Endothelial cell of umbilical vein (primary cell): ENCODE data around the gene TSBP1. TPM values are rescaled to one million over a fixed set of nuclear protein-coding genes. Genes with fewer than 3 reads are reported as not detected.

Experiments
- BruUV-seq: library from RNA; stranded (reverse); fragments of 400-500 nt; replicated peaks from 2 replicates; lab custom pipeline; 2021; lab: Mats Ljungman, UMichigan
- CTCF ChIA-PET: fragments of 300-600, 350-600 bp; sonication (Branson Sonifier 250); formaldehyde crosslinking; loops from one replicate; lab custom pipeline; 2021; ENCODE audit warnings: antibody characterized with exemption, inconsistent platforms; lab: Charles Lee
- POLR2A ChIA-PET: fragments of 300-600, 350-600 bp; sonication (Branson Sonifier 250); formaldehyde crosslinking; loops from one replicate; lab custom pipeline; 2021; ENCODE audit warnings: antibody characterized with exemption, inconsistent platforms; lab: Charles Lee
- DNase-seq: peaks from one replicate; pipeline ENCODE4 v3.0.0-alpha.2; 2011; ENCODE audit warnings: low read depth, low spot score
- FAIRE-seq: peaks from 2 replicates; lab custom pipeline; 2011; peaks lifted over from hg19 to GRCh38; lab: Jason Lieb, UNC
- H2AFZ ChIP-seq: 2 replicates; pipeline ENCODE4 v1.6.0; 2012; ENCODE audit warnings: low read depth, low read length, control low read depth, inconsistent platforms
- H3K27ac ChIP-seq: 2 replicates; pipeline ENCODE4 v1.5.1; 2011; ENCODE audit warnings: low read depth, mild to moderate bottlenecking, control low read depth, low read length, moderate library complexity; ENCODE audit not compliant: insufficient read depth
- H3K27me3 ChIP-seq, 2 experiments: 2 replicates each; pipeline versions ENCODE4 v1.6.0 to v1.6.1; 2011; ENCODE audit warnings: low read length in 2 of 2, mixed read lengths in 1 of 2; ENCODE audit not compliant: control insufficient read depth in 2 of 2, insufficient read depth in 2 of 2
- H3K36me3 ChIP-seq, 2 experiments: 2 replicates in 1 of 2; 3 replicates in 1 of 2; pipeline ENCODE4 v1.5.1; 2011; ENCODE audit warnings: low read length in 2 of 2, mild to moderate bottlenecking in 1 of 2, moderate library complexity in 1 of 2; ENCODE audit not compliant: control insufficient read depth in 2 of 2, insufficient read depth in 2 of 2; ENCODE audit errors: extremely low read depth in 1 of 2
- H3K4me1 ChIP-seq: 3 replicates; pipeline ENCODE4 v1.5.1; 2011; ENCODE audit warnings: mild to moderate bottlenecking, low read length; ENCODE audit not compliant: control insufficient read depth, insufficient read depth; ENCODE audit errors: extremely low read depth
- H3K4me2 ChIP-seq: 2 replicates; pipeline ENCODE4 v1.6.1; 2011; ENCODE audit warnings: low read length, control low read depth, mixed read lengths; ENCODE audit not compliant: insufficient read depth
- H3K4me3 ChIP-seq, 3 experiments: fragments of 200-600 bp in 1 of 3; sonication (generic), shearing (Covaris generic) in 1 of 3; replicated peaks in 1 of 3; 2 replicates each; pipeline ENCODE4 v1.5.1; 2011 to 2016; ENCODE audit warnings: control low read depth in 3 of 3, low read length in 3 of 3, mild to moderate bottlenecking in 2 of 3, inconsistent platforms in 1 of 3, low read depth in 1 of 3, moderate library complexity in 1 of 3; ENCODE audit not compliant: insufficient read depth in 1 of 3
- H3K79me2 ChIP-seq: 2 replicates; pipeline ENCODE4 v1.6.0; 2012; ENCODE audit warnings: low read length, inconsistent platforms; ENCODE audit not compliant: control insufficient read depth, insufficient read depth
- H3K9ac ChIP-seq: replicated peaks from 2 replicates; pipeline ENCODE3; 2011; ENCODE audit warnings: low read length, control low read depth; ENCODE audit not compliant: insufficient read depth; ENCODE audit errors: extremely low read depth
- H3K9me1 ChIP-seq: replicated peaks from 3 replicates; pipeline ENCODE4 v1.6.0; 2011; ENCODE audit warnings: mild to moderate bottlenecking, low read length; ENCODE audit not compliant: control insufficient read depth, insufficient read depth; ENCODE audit errors: extremely low read depth
- H3K9me3 ChIP-seq: replicated peaks from 2 replicates; pipeline ENCODE4 v1.5.1; 2012; ENCODE audit warnings: low read length, inconsistent platforms; ENCODE audit not compliant: control insufficient read depth, insufficient read depth
- H4K20me1 ChIP-seq: replicated peaks from 2 replicates; pipeline ENCODE3; 2011; ENCODE audit warnings: mild to moderate bottlenecking, low read length; ENCODE audit not compliant: control insufficient read depth, insufficient read depth; ENCODE audit errors: extremely low read depth
- CTCF ChIP-seq, 2 donors: IDR thresholded peaks; 1 replicate in 1 of 2; 2 replicates in 1 of 2; pipeline ENCODE4 v1.5.1; 2011; ENCODE audit warnings: low read length in 2 of 2, mild to moderate bottlenecking in 2 of 2, moderate library complexity in 2 of 2, control low read depth in 1 of 2, inconsistent platforms in 1 of 2, low read depth in 1 of 2; ENCODE audit not compliant: insufficient read depth in 1 of 2; ENCODE audit errors: extremely low read depth in 1 of 2
- EZH2 ChIP-seq: IDR thresholded peaks from 2 replicates; pipeline ENCODE4 v1.6.1; 2012; ENCODE audit warnings: borderline replicate concordance, low read depth, mild to moderate bottlenecking, moderate library complexity, low read length, inconsistent platforms; ENCODE audit not compliant: severe bottlenecking
- FOS ChIP-seq: IDR thresholded peaks from 2 replicates; pipeline ENCODE4 v1.6.1; 2011; ENCODE audit warnings: mild to moderate bottlenecking, low read length, moderate library complexity, borderline replicate concordance; ENCODE audit not compliant: insufficient read depth
- GATA2 ChIP-seq: IDR thresholded peaks from 2 replicates; pipeline ENCODE4 v1.7.0; 2011; ENCODE audit warnings: low read depth, mild to moderate bottlenecking, moderate library complexity, mixed read lengths, low read length; ENCODE audit not compliant: insufficient read length, insufficient read depth
- JUN ChIP-seq: IDR thresholded peaks from 2 replicates; pipeline ENCODE4 v1.6.1; 2011; ENCODE audit warnings: borderline replicate concordance, low read depth; ENCODE audit not compliant: insufficient read length, insufficient read depth
- MAX ChIP-seq: IDR thresholded peaks from 2 replicates; pipeline ENCODE4 v1.6.1; 2011; ENCODE audit not compliant: insufficient read depth, insufficient read length
- MYC ChIP-seq: IDR thresholded peaks from one replicate; pipeline ENCODE4 v1.6.1; 2011; ENCODE audit warnings: mild to moderate bottlenecking, low read depth, low read length
- POLR2A ChIP-seq: IDR thresholded peaks from 2 replicates; pipeline ENCODE4 v1.6.1; 2012; ENCODE audit warnings: low read depth, mild to moderate bottlenecking, control low read depth, low read length
- POLR2AphosphoS5 ChIP-seq: IDR thresholded peaks from 2 replicates; pipeline ENCODE4 v1.6.1; 2012; ENCODE audit warnings: low read depth, mild to moderate bottlenecking, control low read depth, low read length, moderate library complexity; ENCODE audit not compliant: insufficient read depth
- dilution Hi-C: fragments of 300-500 bp; cut with MboI; formaldehyde crosslinking; loops from one replicate; pipeline ENCODE4 v1.15.0; 2019; ENCODE audit warnings: low sequenced_read_pairs; ENCODE audit not compliant: extremely low pct_ligation_motif_present
- intact Hi-C: fragments of 100-400 bp; cut with micrococcal nuclease; formaldehyde crosslinking; loops from one replicate; pipeline ENCODE4 v1.10.0; 2022
- polyA plus RNA-seq, 4 experiments: library from polyadenylated mRNA; depleted of rRNA in 3 of 4; stranded (reverse) in 3 of 4; unstranded in 1 of 4; fragments of >200 nt; gene quantifications; 2 replicates each; pipeline versions ENCODE4 v1.2.1 to v1.2.3, GENCODE V29; 2011 to 2012; ENCODE audit warnings: missing spikeins in 1 of 4
- total RNA-seq: library from RNA; stranded (reverse); gene quantifications from 2 replicates; pipeline ENCODE4 v1.2.3, GENCODE V29; 2021

Gene TSBP1
- total and polyA plus RNA-seq, 2 donors (not counting 3 experiments of a cell fraction or from before 2014, with no cell fraction given) = not detected

- peak overlapping the region; percentile 93 for H3K27ac ChIP-seq
- H3K9ac ChIP-seq = no peak overlapping the region
- peaks cover 25% of the 10 kb centered on the region for H3K4me1 ChIP-seq
- dilution Hi-C loops = no loop called here
- H3K4me2 ChIP-seq = peak overlapping the region; percentile 70
- peak overlapping the region; percentile 70 for H2AFZ ChIP-seq
- no TSS peak for BruUV-seq
- H3K79me2 ChIP-seq = no peaks in the 10 kb centered on the region
- DNase-seq (peak; percentile 22), FAIRE-seq (no peak)
- CTCF ChIA-PET = no interaction called here
- H3K27me3 ChIP-seq = no peaks in the 10 kb centered on the region
- H3K36me3 ChIP-seq = no peaks in the 10 kb centered on the region
- POLR2A ChIA-PET = no interaction called here
- H3K9me1 ChIP-seq = no peaks in the 10 kb centered on the region
- no peak for TF ChIP-seq POLR2A
- no peak for TF ChIP-seq MAX
- no peaks in the 10 kb centered on the region for H3K9me3 ChIP-seq
- no peaks in the 10 kb centered on the region for H4K20me1 ChIP-seq
- no peak overlapping the region for H3K4me3 ChIP-seq
- intact Hi-C loops = loop anchor here (2.0 kb wide), 1 partner anchor 174 kb away; no protein-coding TSS in a partner anchor
These were observed 1.2 kb downstream of the TSBP1 start for GRCh38 chr6:32370505-32370904.

- peak overlapping the region; percentile 47 for H3K9ac ChIP-seq
- H3K27me3 ChIP-seq = peaks cover 0 to 5% of the 10 kb centered on the region in 2 experiments
- ChIA-PET CTCF (interaction anchor here (1.1 to 1.5 kb wide), 2 partner anchors 12 to 24 kb away, joined by 3 to 5 read pairs; no protein-coding TSS in a partner anchor), POLR2A (interaction anchor here (0.8 kb wide), 1 partner anchor 373 kb away, joined by 3 read pairs; no protein-coding TSS in a partner anchor)
- H3K4me1 ChIP-seq = peaks cover 25% of the 10 kb centered on the region
- no peaks in the 10 kb centered on the region for H3K79me2 ChIP-seq
- peak overlapping the region; percentile 63 for H3K4me2 ChIP-seq
- no peaks in the 10 kb centered on the region for H4K20me1 ChIP-seq
- intact Hi-C loops (loop anchor here (1.0 to 2.0 kb wide), 2 partner anchors 114 to 173 kb away; no protein-coding TSS in a partner anchor), dilution Hi-C loops (no loop called here)
- no TSS peak for BruUV-seq
- H3K4me3 ChIP-seq = no peak overlapping the region
- H3K36me3 ChIP-seq = no peaks in the 10 kb centered on the region
- no peaks in the 10 kb centered on the region for H3K9me3 ChIP-seq
- TF ChIP-seq MYC (no peak), JUN (peak; percentile 93), GATA2 (peak; percentile 55), POLR2A (no peak), FOS (peak; percentile 92), MAX (no peak), CTCF (IDR thresholded peaks at IDR 0.05; ENCODE audit: extremely low read depth in 1 of 2, insufficient read depth in 1 of 2, low read depth in 1 of 2, low read length in 2 of 2) (no peak), POLR2AphosphoS5 (no peak), EZH2 (no peak)
- H3K27ac ChIP-seq = peak overlapping the region; percentile 96
- no peak overlapping the region for H2AFZ ChIP-seq
- FAIRE-seq (peak; percentile 96), DNase-seq (peak; percentile 93)
- no peaks in the 10 kb centered on the region for H3K9me1 ChIP-seq
These were observed 2.0 kb downstream of the TSBP1 start for GRCh38 chr6:32369660-32370059.
